GM18502 (cell line): ENCODE results near the gene CYFIP1.

ENCODE experiments used
- ATAC-seq: cut with Tn5 transposase; IDR thresholded peaks from one replicate; pipeline ENCODE4 v1.9.1; 2021; ENCODE audit warnings: mild to moderate bottlenecking; ENCODE audit not compliant: unreplicated experiment, poor library complexity

Gene CYFIP1

DNA sequence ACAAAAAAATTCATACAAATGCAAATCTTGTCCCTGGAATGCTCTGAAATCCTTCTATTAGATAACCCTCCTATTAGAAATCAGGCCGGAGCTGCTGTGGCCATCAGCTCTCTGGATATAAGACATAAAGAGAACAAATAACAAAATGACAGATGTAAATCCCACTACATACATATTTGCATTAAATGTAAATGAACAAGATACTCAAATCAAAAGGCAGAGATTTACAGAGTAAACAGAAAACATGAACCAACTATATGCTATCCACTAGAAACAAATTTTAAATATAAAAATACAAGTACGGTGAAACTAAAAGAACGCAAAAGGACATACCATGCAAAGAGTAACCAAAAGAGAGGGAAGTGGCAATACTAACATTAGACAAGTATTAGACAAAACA is 10.7 kb downstream of the CYFIP1 start:
- no peak for ATAC-seq

DNA sequence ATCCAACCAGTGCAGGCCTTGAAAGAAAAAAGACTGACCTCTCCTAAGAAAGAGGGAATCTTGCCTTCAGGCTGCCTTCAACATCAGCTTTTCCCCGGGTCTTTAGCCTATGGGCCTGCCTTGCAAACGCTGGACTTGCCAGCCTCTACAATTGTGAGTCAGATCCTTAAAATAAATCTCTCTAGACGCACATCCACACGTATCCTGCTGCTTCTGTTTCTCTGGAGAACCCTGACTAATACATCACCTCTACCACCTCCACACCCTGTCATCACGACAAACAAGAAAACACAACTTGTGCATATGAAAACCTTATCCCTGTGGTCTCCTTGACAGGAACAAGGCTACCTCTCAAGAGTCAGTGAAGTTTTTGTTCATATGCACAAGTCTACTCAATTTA is 11.8 kb downstream of the CYFIP1 start:
- ATAC-seq, result no peak

DNA sequence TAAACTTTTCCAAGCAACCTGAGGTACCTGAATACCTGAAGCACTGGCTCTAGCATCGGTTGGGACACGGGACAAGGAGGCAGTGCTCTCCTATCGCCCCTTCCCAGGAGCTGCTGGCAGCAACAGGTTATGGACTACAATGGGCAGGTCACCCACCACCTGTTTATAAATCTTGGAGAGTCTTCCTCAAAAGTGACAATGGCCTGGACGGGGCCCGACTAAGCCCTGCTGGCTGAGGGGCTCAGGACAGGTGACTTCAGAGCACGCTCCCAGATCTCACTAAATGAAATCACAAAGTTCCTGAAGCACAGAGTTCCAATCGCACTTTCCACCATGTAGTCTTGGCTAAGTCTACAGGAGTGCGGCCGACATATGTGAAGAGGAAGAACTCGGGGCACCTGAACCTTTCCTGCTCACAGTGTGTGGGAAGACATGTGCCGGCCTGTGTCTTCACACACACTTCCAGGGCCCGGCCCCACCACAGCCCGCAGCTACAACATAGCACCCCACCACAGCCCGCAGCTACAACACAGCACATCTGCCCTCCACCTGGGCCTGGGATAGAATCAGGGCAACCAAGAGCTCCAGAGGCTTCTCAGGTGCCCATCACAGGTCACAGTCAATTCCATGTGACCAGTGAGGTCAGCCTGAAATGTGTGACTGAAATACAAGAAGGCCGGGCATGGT is 12.9 kb downstream of the CYFIP1 start:
- ATAC-seq, result no peak

DNA sequence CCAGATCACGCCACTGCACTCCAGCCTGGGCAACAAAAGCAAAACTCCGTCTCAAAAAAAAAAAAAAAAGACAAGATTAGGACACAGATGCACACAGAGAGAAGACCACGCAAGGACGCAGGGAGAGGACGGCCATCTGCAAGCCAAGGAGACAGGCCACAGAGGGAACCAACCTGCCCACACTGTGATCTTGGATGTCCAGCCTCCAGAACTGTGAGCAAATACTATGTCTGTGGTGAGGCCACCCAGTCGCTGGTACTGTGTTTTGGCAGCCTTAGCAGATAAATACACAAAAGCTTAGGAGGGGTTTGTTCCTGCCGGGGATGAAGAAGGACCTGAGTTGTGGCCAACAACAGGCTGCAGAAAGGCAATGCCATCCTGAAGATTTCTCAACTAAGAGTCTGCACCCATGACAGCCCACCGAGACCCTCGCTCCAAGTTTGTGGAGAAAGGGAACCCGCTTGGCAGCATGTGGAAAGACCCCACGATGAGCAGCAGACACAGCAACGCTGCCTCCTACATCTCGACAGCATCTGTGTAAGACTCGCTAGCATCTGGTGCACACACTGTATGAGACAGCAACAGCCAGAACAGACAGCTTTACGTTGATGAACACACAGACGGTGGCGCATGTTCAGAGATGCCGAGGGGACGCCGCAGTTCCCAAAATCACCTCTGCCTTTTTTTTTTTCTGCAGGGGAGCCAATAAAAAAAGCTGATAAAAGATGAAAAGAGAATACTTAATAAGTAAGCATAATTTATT is 13.7 kb downstream of the CYFIP1 start:
- ATAC-seq, result no peak

DNA sequence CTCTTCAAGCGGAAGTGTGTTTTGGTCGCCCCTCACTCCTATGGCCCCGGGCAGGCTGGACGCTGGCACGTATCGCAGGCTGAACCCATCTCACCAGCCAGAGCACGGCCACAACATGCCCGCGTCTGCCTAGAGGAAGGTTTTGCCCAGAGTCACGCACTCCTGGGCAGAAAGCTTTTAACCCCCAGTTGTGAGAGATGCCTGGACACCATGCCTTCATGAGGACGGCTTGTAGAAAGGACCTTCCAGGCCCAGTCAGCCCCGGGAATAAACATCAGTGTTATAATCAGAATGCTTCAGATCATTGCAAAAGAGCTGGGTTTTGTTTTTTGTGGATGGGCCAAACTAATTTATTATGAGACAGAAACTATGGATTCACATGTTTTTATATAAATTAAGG is 16.5 kb downstream of the CYFIP1 start:
- ATAC-seq, result no peak

DNA sequence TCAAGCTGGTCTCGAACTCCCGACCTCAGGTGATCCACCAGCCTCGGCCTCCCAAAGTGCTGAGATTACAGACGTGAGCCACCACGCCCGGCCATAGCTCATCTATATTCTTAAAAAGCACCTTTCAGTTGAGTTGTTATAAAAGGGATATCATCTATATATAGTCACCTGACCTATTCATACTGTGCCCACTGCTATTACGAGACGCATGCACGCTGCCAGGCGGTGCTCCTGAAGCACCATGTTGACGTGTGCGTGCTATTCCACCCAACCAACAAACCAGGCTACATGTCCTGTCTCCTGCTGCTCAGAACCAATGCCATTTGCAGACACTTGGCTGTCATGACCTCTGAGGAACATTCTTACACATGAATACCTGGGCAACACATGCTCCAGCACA is 17.6 kb downstream of the CYFIP1 start:
- ATAC-seq, result no peak

DNA sequence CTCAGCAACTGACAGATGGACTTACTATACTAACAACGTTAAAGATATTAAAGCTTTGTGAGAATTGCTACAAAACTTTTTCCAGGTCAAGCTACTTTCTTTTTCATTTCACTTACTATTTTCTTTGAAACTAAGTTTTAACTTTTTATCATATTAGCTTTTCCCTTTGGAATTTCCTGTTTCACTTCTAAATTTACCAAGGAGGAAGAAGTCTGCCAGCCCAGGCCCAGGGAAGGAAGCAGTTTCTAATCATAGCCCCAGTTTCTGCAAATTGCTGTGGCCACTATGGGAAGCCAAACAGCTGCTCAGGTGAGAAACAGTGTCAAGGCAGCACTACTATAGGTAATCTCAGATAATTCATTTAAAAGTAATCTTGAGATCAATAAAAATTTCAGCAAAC is 18.4 kb downstream of the CYFIP1 start:
- no peak for ATAC-seq

DNA sequence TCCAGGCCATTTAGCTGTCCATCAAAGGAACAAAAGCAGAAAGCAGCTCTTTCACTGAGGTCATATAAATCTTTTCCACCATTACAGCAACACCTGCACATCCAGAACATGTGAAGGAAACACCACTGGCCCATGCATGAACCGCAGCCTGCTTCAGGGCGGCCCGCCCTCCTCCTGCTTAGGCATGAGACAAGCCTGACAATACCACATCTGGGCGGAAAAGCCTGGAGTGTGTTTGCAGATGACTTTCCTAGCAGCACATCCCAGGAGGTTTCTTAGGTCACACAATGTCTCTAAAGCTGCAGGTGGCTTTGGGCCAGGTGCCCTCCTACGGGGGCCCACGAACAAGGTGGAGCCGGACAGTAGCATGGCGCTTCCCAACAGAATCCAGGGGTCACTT is 19.6 kb downstream of the CYFIP1 start:
- no peak for ATAC-seq

DNA sequence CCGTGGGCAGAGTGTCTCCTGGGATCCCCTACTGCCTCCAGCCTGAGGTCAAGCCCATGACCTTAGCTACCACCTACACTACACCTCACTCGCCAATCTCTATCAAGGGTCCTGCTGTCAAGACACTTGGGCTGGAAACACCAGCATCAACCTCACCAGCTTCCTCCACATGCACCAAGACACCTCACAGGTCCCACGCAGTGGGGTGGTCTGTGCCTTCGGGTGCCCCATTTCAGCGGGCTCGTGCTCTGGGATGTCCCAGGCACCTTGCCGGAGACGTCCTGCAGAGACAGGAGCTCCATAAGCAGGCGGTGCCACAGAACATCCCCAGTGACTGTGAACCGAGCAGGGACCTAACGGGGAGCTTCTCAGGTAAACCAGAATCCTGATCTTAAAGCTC is 20.0 kb downstream of the CYFIP1 start:
- ATAC-seq, result no peak

DNA sequence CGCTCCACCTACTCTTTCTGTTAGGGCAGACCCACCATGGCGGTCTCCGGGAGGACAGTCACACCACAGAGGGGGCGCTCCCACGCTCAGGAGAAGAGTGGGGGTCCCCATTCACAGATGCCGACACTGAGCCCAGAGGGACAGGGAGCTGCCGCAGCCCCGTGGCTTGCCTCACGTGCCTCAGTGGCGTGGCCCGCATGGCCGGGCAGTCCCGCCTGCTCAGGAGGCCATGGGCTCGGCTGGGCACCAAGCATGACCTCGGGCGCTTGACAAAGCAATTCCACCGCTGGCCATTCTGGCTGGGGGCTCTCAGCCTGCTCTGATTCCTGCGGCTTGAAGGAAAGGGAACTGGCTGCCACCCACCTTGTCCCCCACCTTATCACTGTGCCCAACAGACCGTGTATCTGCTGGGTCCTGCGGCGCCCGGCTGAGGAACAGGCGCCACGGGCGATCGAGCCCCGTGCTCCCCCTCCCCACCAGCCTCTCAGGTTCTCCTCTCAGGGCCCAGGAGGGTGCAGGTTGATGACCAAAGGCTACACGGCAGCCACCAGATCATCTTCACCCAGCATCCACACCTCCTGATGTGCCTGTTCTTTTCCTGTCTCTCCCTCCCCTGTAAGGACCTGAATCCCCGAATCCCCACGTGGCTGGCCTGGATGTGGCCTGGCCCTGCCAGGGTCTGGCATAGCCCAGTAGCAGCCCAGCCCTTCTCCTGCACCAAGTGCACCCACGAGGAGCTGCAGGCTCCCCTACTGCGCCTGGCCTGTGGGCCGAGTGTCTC is 20.7 kb downstream of the CYFIP1 start:
- ATAC-seq, result no peak

DNA sequence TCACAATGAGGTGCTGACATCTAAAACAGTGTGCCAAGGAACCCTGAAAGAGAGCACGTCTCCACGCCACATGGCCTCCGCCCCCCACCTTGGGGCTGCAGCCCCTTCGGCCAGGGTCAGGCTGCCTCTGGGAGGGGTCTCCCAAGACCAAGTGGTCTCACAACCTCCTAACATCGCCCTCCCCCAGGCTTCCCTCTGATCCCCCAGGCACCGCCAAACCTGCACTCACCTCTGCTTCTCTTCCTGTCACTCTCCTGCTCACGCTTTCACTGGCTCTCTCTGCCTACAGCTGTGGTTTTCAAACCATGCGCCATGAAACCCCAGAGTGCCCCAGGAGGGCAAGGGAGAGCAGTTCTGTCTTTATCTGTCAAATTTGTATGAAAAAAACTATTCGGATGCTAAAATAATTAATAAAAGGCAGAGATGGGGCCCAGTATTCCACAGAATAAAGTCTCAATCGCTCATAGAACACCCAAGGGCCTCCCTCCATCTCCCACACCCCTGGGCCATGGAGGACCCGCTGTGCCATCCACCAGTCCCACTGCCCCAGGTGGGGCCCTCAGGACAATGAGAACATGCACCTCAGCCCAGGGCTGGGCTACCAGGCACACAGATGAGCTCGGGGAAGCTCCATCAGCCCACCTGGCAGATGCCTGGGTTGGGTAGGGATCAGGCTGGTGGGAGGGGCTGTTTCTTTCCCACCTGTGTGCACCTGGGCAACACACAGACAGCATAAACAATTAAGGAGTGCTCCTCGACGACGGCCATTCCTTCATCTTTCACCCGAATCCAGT is 21.5 kb downstream of the CYFIP1 start:
- ATAC-seq, result no peak

DNA sequence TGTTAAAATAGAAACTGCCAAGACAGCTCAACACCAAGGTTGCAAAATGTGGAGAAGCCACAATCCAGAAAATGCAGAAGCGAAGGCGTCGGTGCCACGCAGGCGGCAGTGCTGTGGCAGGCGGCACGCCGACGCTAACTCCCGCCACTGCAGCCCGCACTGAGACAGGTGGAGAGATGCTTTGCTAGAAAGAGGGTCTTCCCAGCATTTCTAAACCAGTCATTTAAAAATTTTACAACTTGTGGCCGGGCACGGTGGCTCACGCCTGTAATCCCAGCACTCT is 23.2 kb downstream of the CYFIP1 start:
- no peak for ATAC-seq

DNA sequence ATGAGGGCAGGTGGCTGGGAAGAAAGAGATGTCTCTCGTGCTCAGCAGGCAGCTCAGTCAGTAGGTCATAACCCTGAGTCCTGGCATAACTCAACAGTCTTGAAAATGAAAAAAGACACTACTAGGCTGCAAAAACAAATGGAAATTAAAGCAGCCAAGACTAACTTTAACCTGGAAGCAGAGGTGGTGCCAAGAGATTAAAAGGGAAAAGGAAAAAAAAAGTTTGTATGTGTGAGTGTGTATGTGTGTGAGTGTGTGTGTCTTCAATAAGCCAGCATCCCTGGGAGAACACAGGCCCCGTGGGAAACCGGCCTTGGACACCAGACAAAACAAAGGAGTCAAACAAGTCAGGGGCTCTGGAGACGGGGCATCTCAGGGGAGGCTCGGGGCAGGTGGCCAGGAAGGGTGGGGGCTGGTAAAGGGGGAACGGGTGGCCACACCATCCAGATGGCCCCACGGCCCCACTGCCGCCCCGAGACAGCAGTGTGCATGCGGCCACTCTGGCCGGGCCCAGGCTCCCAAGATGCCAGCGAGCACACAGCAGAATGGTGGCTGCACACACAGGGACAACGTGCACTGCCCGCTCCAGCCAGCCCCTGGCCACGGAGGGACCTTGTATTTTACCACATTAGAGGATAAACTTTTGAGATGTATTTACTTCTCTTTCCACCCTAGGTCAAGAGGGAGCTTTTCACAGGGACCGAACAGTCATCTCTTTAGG is 23.8 kb downstream of the CYFIP1 start:
- ATAC-seq, result no peak

DNA sequence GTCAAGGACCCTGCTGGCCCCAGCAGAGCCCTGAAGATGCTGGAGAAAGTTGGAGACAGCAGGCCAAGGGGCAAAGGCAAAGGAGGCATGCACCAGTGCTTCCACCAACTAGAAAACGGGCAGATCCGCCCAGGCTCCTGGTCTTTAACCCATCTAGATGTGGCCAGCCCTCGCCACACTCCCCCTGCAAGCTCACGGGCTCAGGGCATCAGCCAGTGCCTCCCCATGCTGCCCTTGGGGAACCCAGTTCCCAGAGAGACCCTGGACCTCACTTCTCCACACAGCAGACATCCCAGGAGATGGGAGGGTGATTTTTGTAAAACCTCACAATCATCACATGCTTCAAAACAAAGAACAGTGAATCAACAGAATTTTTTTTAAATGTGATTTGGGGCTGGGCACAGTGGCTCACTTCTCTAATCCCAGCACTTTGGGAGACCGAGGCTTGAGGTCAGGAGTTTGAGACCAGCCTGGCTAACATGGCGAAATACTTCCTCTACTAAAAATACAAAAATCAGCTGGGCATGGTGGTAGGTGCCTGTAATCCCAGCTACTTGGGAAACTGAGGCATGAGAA is 24.5 kb downstream of the CYFIP1 start:
- ATAC-seq, result no peak

DNA sequence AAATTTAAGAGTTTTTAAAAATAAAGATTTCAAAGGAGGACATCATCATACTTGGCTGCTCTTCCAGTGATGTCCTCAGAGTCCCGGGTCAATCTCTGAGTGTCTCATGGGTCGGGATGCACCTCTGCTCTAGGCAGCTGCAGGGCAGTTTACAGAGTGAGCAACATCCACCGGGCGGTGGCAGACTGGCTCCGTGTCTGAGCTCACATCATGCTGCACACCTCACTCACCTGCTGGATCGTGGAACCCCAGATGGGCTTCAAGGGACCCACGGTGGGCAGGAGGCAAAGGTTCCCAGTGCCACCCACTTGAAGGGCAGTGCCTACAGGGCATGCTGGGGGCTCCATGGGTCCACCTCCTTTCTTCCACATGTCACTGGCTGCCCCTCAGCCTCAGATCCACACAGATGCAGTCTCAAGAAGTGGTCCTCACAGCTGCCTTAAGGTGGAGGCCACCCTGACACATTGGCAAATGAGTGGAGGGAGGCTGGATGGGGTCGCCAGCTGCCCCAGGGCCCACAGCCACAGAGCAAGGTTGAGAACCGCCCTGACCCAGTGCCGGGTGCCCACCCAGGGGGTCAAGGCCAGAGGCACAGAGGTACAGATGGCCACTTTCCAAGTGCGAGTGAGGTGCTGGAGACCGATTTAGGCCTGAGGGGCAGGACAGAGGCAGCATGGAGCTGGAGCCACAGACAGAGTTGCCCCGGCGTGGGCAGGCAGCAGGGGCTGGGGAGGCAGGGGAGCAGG is 25.2 kb downstream of the CYFIP1 start:
- no peak for ATAC-seq

DNA sequence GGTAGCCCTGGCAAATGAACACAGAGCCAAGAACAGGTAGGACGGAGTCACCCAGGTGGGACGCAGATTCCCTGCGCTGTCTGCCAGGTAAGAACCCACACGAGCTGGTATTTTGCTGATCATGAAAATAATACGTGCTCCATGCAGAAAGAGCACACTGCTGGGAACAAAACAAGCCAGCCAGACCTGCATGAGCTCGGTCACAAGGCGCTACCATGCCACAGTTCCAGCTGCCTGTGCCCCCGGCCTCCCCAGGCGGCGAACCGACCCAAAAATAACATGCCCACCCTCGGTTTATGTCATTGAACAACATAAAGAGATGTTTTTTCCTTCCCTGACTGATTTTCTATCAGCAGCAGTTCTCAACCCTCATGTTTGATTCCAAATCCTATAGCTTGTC is 25.8 kb downstream of the CYFIP1 start:
- no peak for ATAC-seq

DNA sequence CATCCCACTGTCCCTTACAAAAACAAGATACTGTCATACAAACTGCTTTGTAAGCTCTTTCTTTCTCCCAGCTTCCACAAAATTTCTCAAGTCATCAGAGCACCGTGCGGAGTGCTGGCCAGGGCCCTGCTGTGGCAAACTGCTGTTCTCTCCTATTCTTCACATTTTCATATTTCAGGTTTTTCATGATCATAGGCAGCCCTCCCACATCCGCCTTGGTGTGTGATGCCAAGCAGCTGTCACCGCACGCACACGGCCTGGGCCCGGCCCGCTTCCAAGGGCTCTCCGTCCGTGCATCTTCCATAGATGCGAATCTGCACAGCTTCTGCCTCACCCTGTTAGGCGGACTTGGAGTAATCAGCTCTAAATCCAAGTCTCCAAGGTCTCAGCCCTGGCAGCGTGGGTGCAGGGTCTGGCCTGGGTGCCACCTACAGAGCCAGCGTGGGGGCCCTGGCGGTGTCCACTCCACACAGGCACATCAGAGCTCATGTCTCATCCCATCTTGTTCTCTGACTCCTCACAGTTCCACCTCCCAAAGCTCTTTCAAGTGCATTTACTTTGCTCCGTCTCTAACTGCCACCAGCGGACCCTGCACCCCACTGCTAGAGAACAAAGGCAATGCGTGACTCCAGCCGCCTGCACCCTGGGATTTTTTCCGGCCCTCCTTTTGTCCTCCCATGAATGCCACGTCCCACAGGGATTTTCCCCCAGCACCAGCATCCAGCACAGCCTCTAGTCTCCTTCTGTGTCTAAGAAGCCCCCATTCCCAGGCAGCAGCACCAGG is 27.2 kb downstream of the CYFIP1 start:
- no peak for ATAC-seq
